ENCODE data around the gene SLC18A3.

DNA sequence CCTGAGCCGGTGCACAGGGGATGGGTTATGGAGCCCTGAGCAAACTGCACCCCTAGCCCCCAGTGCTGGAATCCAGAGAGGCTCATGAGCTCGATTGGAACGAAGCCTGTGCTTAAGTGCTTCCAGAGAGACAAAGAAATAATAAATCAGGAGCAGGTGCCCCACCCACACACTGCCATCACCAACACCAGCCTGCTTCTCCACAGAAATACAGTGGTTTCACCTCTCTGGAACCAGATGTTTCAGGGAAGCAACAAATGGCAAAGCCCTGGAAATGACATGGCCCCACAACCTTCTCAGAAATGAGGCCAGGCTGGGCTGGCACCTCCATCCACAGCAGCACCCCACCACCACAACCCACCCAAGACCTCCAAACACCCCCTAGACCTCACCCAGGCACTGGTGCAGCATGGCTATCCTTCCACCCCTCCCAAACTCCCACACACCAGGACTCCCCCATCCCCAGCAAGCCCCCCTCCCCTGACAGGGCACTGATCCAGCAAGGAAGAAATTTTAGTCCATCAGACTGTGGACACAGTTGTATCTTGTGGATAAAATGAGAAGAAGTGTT lies 4.1 kb upstream of the SLC18A3 start:
- TF ChIP-seq POLR2AphosphoS5 (IDR thresholded peaks at IDR 0.05) (no peak), EP300 (IDR thresholded peaks at IDR 0.05) (no peak)

Data from suprapubic skin (tissue), 4 donors.